Esophagus squamous epithelium (tissue), 5 donors: ENCODE results near the gene OR1N2. TPM values are rescaled to one million over a fixed set of nuclear protein-coding genes. Genes with fewer than 3 reads are reported as not detected.
"Not testable (repeated sequence)": the region's sequence is repeated elsewhere in the genome, so short reads cannot be mapped to it uniquely, and the experiment has no call there.

Experiments
- DNase-seq: peaks from one replicate; lab custom pipeline; 2025; lab: John Stamatoyannopoulos, UW
- H3K27ac ChIP-seq, 4 donors: fragments of 200-600 bp; sonication (generic); one replicate each; pipeline ENCODE4 v1.5.1; 2016 to 2019; ENCODE audit warnings: mild to moderate bottlenecking in 1 of 4
- H3K27me3 ChIP-seq, 4 donors: fragments of 200-600 bp; sonication (generic); 1 replicate in 3 of 4; 2 replicates in 1 of 4; pipeline versions ENCODE4 v1.5.1 to v1.6.0; 2017 to 2021; ENCODE audit warnings: antibody characterized with exemption in 1 of 4
- H3K36me3 ChIP-seq, 3 donors: fragments of 200-600 bp; sonication (generic); one replicate each; pipeline ENCODE4 v1.5.1; 2016 to 2019
- H3K4me1 ChIP-seq, 3 donors: fragments of 200-600 bp; sonication (generic); one replicate each; pipeline ENCODE4 v1.5.1; 2017 to 2019
- H3K4me3 ChIP-seq, 4 donors: fragments of 200-600 bp; sonication (generic); 1 replicate in 3 of 4; 2 replicates in 1 of 4; pipeline ENCODE4 v1.5.1; 2016 to 2019; ENCODE audit warnings: mild to moderate bottlenecking in 2 of 4, moderate library complexity in 1 of 4
- H3K9me3 ChIP-seq, 3 donors: fragments of 200-600 bp; sonication (generic); one replicate each; pipeline ENCODE4 v1.5.1; 2016 to 2019
- POLR2A ChIP-seq, 4 donors: fragments of 450-650 bp; IDR thresholded peaks; one replicate each; pipeline ENCODE4 v1.6.1; 2017; ENCODE audit warnings: antibody characterized with exemption in 4 of 4, mild to moderate bottlenecking in 4 of 4, moderate library complexity in 3 of 4
- WGBS, 2 donors: methylation state at CpG; one replicate each; pipeline ENCODE4 v1.1.5; 2018; 5-methylcytosine and 5-hydroxymethylcytosine counted together
- intact Hi-C: fragments of 100-400 bp; cut with DNase I; formaldehyde crosslinking; loops from one replicate; pipeline ENCODE4 v1.15.0; 2022
- total RNA-seq, 4 donors: library from RNA; depleted of rRNA; stranded (reverse); fragments of >200 nt; gene quantifications; one replicate each; pipeline ENCODE4 v1.1.0, GENCODE V29; 2016
- TF ChIP-seq, protein P1 (sequence below), 6 experiments: fragments of 450-650 bp in 4 of 6; fragments of 200-600 bp in 2 of 6; sonication (generic) in 2 of 6; IDR thresholded peaks; one replicate each; pipeline ENCODE4 v1.5.1; 2016 to 2019; ENCODE audit warnings: antibody characterized with exemption in 6 of 6, mild to moderate bottlenecking in 4 of 6, moderate library complexity in 4 of 6
- donor health status: DM: yes; HTN: yes; CAD: no.

Gene OR1N2
- total RNA-seq, 4 donors from 2014 or later: 0.38 TPM; not detected in 3

GRCh38 chr9:122567901-122568300 is 15.0 kb downstream of the OR1N2 start:
- Histone ChIP-seq H3K9me3 (no peaks in the 10 kb centered on the region), H3K27me3 (no peaks in the 10 kb centered on the region), H3K4me1 (no peaks in the 10 kb centered on the region), H3K27ac (no peak overlapping the region), H3K4me3 (no peak overlapping the region), H3K36me3 (no peaks in the 10 kb centered on the region)
- no peak for DNase-seq
- no peak for TF ChIP-seq POLR2A (IDR thresholded peaks at IDR 0.05)
- TF ChIP-seq, protein P1, sequence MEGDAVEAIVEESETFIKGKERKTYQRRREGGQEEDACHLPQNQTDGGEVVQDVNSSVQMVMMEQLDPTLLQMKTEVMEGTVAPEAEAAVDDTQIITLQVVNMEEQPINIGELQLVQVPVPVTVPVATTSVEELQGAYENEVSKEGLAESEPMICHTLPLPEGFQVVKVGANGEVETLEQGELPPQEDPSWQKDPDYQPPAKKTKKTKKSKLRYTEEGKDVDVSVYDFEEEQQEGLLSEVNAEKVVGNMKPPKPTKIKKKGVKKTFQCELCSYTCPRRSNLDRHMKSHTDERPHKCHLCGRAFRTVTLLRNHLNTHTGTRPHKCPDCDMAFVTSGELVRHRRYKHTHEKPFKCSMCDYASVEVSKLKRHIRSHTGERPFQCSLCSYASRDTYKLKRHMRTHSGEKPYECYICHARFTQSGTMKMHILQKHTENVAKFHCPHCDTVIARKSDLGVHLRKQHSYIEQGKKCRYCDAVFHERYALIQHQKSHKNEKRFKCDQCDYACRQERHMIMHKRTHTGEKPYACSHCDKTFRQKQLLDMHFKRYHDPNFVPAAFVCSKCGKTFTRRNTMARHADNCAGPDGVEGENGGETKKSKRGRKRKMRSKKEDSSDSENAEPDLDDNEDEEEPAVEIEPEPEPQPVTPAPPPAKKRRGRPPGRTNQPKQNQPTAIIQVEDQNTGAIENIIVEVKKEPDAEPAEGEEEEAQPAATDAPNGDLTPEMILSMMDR (IDR thresholded peaks at IDR 0.05): no peak
- 75 to 84% methylated on average over 4 of the region's 4 CpGs for WGBS, 2 donors
- intact Hi-C loops: no loop called here

GRCh38 chr9:122572456-122572855 is 19.5 kb downstream of the OR1N2 start:
- Histone ChIP-seq H3K4me3 (no peak overlapping the region), H3K27me3 (no peaks in the 10 kb centered on the region), H3K36me3 (peaks cover 0 to 4% (median 0%) of the 10 kb centered on the region in 3 donors), H3K4me1 (no peaks in the 10 kb centered on the region), H3K27ac (no peak overlapping the region), H3K9me3 (peaks cover 0 to 5% (median 0%) of the 10 kb centered on the region in 3 donors)
- 64 to 77% methylated on average over 2 of the region's 2 CpGs for WGBS, 2 donors
- no peak for DNase-seq
- TF ChIP-seq POLR2A (IDR thresholded peaks at IDR 0.05): no peak
- TF ChIP-seq, protein P1 (IDR thresholded peaks at IDR 0.05): no peak
- intact Hi-C loops: no loop called here

DNA sequence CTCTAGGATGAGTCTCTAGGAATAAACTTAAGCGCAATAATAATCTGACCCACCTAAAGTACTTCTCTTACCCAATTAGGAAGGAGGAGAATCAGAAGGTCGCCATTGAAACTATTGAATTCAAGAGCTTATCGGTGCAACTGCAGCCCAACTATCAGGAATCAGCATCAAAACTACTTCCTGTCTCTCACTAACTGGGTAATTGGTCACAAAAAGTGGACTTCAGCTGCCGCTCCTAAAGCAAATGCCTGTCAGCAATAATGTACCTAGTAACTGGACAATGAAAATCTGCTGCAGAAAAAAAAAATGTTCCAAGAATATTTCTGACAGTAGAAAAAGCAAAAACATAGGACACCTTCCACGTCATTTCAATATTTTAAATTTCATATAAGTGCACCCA is 27.0 kb downstream of the OR1N2 start:
- Histone ChIP-seq H3K27ac (no peak overlapping the region), H3K9me3 (peaks cover 0 to 5% (median 0%) of the 10 kb centered on the region in 3 donors), H3K4me1 (no peaks in the 10 kb centered on the region), H3K4me3 (no peak overlapping the region), H3K27me3 (no peaks in the 10 kb centered on the region), H3K36me3 (peaks cover 0 to 4% (median 0%) of the 10 kb centered on the region in 3 donors)
- intact Hi-C loops: no loop called here
- DNase-seq: no peak
- WGBS, 2 donors: 77 to 79% methylated on average over 5 of the region's 5 CpGs
- TF ChIP-seq, protein P1 (IDR thresholded peaks at IDR 0.05): no peak
- TF ChIP-seq POLR2A (IDR thresholded peaks at IDR 0.05): no peak

DNA sequence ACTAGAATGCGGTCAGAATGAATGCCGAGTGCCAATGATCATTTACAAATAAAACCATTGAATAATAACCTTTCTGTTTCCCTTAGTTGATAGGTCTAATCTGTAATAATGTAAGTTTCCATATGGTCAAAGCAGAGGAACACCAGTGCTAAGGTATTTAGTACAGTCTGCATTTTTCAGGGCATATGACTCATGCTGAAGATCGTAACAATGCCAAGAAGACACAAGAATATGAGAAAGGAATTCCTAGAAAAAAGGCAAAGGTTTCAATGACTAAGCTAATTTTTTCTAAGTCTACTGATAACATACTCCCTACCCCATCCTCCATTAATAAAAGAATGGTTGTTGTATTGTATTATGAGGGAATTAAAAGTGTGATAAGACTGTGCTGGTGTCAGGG is 27.4 kb downstream of the OR1N2 start:
- no peak for DNase-seq
- Histone ChIP-seq H3K4me3 (no peak overlapping the region), H3K27ac (no peak overlapping the region), H3K4me1 (no peaks in the 10 kb centered on the region), H3K36me3 (peaks cover 0 to 4% (median 0%) of the 10 kb centered on the region in 3 donors), H3K27me3 (no peaks in the 10 kb centered on the region), H3K9me3 (peaks cover 0 to 5% (median 0%) of the 10 kb centered on the region in 3 donors)
- intact Hi-C loops: no loop called here
- TF ChIP-seq, protein P1 (IDR thresholded peaks at IDR 0.05): no peak
- TF ChIP-seq POLR2A (IDR thresholded peaks at IDR 0.05): no peak
- WGBS, 2 donors: 66 to 72% methylated on average over 3 of the region's 3 CpGs

DNA sequence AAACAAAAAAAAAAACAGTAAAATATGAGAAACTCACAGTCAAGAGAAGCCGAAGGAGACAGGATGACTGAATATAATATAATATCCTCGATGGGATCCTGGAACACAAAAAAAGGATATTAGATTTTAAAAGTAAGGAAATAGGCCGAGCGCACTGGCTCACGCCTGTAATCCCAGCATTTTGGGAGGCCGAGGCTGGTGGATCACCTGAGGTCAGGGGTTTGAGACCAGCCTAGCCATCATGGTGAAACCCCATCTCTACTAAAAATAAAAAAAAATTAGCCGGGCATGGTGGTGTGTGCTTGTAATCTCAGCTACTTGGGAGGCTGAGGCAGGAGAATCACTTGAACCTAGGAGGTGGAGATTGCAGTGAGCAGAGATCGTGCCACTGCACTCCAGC is 30.4 kb downstream of the OR1N2 start, which contains the start of gene OR1L8:
OR1L8 (minus strand) TSS at position 101 of the 400 bp plus-strand sequence. CDS start 14,907 bp downstream, outside the sequence.
- intact Hi-C loops: not testable (repeated sequence)
- WGBS, 2 donors: 85 to 89% methylated on average over 8 of the region's 8 CpGs

More for the DNA sequence above, 30.4 kb downstream of the OR1N2 start, which contains the start of gene OR1L8:
- H3K4me1 ChIP-seq, H3K4me3 ChIP-seq, H3K27ac ChIP-seq, H3K27me3 ChIP-seq, H3K9me3 ChIP-seq, H3K36me3 ChIP-seq, DNase-seq: not testable (repeated sequence)

Other genes starting within 250 kb of the OR1N2 start
- 10 to 100 TPM; 15.6 to 36.1 (median 30.3) TPM for gene PTGS1, start 182.1 kb upstream of the OR1N2 start, total RNA-seq
- gene OR1J1, start 75.2 kb upstream of the OR1N2 start, total RNA-seq: not detected
- not detected for gene OR1J2, start 42.3 kb upstream of the OR1N2 start, total RNA-seq
- gene OR1J4, start 34.0 kb upstream of the OR1N2 start, total RNA-seq: not detected
- not detected for gene OR1N1, start 25.8 kb upstream of the OR1N2 start, total RNA-seq
- gene OR1L8, start 30.3 kb downstream of the OR1N2 start, total RNA-seq: under 1 TPM in 1 of 4 donors, not detected in 3; 0.38 TPM
- gene OR1Q1, start 61.6 kb downstream of the OR1N2 start, total RNA-seq: not detected
- not detected for gene OR1B1, start 104.5 kb downstream of the OR1N2 start, total RNA-seq
- not detected for gene OR1L1, start 108.6 kb downstream of the OR1N2 start, total RNA-seq
- not detected for gene OR1L3, start 122.0 kb downstream of the OR1N2 start, total RNA-seq
- gene OR1L4, start 170.9 kb downstream of the OR1N2 start, total RNA-seq: not detected
- not detected for gene OR1L6, start 189.2 kb downstream of the OR1N2 start, total RNA-seq
- not detected for gene OR5C1, start 235.8 kb downstream of the OR1N2 start, total RNA-seq
- not detected for gene OR1K1, start 247.0 kb downstream of the OR1N2 start, total RNA-seq